Measurements from ENCODE around the gene PLEKHG1.

DNA sequence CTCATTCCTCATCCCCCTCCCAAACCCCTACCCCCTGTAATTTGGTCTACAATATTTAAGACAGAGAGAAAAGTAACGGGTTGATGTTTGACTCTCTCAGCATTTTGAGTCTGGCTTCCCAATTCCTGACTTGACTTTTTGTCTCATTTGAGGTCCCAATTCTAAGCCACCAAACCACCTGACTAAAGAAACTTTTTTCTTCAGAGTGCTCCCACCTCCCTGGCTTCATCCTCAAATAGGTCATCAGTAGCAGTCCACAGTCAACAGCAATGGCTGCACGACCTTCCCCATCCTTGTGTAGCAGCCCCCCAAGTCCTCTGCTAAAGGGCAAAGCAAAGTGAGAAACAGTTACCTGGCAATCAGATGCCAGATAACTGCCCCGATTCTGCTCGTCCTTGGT, 1.8 kb downstream of the PLEKHG1 start:
- TF ChIP-seq, protein P1, sequence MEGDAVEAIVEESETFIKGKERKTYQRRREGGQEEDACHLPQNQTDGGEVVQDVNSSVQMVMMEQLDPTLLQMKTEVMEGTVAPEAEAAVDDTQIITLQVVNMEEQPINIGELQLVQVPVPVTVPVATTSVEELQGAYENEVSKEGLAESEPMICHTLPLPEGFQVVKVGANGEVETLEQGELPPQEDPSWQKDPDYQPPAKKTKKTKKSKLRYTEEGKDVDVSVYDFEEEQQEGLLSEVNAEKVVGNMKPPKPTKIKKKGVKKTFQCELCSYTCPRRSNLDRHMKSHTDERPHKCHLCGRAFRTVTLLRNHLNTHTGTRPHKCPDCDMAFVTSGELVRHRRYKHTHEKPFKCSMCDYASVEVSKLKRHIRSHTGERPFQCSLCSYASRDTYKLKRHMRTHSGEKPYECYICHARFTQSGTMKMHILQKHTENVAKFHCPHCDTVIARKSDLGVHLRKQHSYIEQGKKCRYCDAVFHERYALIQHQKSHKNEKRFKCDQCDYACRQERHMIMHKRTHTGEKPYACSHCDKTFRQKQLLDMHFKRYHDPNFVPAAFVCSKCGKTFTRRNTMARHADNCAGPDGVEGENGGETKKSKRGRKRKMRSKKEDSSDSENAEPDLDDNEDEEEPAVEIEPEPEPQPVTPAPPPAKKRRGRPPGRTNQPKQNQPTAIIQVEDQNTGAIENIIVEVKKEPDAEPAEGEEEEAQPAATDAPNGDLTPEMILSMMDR (optimal IDR thresholded peaks at IDR 0.05 in 1 of 3, IDR thresholded peaks at IDR 0.05 in 1 of 3, conservative IDR thresholded peaks at IDR 0.05 in 1 of 3; ENCODE audit: extremely low read depth in 1 of 3, insufficient read depth in 2 of 3, low read length in 3 of 3), result no peak
- TF ChIP-seq EZH2 (IDR thresholded peaks at IDR 0.05; ENCODE audit: low read length), result no peak

All from keratinocyte (primary cell).